Natural killer cell (primary cell): ENCODE results near the gene USH1G. TPM values are rescaled to one million over a fixed set of nuclear protein-coding genes. Genes with fewer than 3 reads are reported as not detected.

Source experiments
- ATAC-seq, 3 donors: fragments of 150-1000 bp in 2 of 3; fragments of 200-7000 bp in 1 of 3; cut with Tn5 transposase; 1 replicate in 1 of 3; 2 replicates in 2 of 3; pipeline ENCODE4 v1.10.0; 2021; ENCODE audit warnings: mild to moderate bottlenecking in 2 of 3, moderate library complexity in 2 of 3
- DNase-seq, 2 donors: peaks; one replicate each; pipeline versions ENCODE4 v3.0.0 to v3.0.0-alpha.2; 2013 to 2021; ENCODE audit warnings: mixed read lengths in 1 of 2
- H3K27ac ChIP-seq: one replicate; pipeline ENCODE4 v1.5.1; 2013; ENCODE audit warnings: mild to moderate bottlenecking, low read length
- H3K27me3 ChIP-seq: one replicate; pipeline ENCODE4 v1.6.1; 2013; ENCODE audit warnings: low read length; ENCODE audit not compliant: control insufficient read depth, insufficient read depth
- H3K36me3 ChIP-seq: one replicate; pipeline ENCODE4 v1.6.1; 2013; ENCODE audit warnings: low read length; ENCODE audit not compliant: control insufficient read depth, insufficient read depth
- H3K4me1 ChIP-seq: one replicate; pipeline ENCODE4 v1.6.1; 2013; ENCODE audit warnings: low read length; ENCODE audit not compliant: control insufficient read depth, insufficient read depth
- H3K4me3 ChIP-seq: one replicate; pipeline ENCODE4 v1.5.1; 2013; ENCODE audit warnings: low read length
- H3K9me3 ChIP-seq: one replicate; pipeline ENCODE4 v1.6.1; 2013; ENCODE audit warnings: low read length; ENCODE audit not compliant: control insufficient read depth, insufficient read depth
- H3K27ac Mint-ChIP-seq, 2 donors: one replicate each; pipeline ENCODE4 v1.8.0; 2022; ENCODE audit warnings: mild to moderate bottlenecking in 2 of 2, mixed read lengths in 2 of 2, moderate library complexity in 1 of 2
- H3K27me3 Mint-ChIP-seq, 2 donors: one replicate each; pipeline ENCODE4 v1.8.0; 2022; ENCODE audit warnings: low read depth in 2 of 2, mixed read lengths in 2 of 2
- H3K36me3 Mint-ChIP-seq: one replicate; pipeline ENCODE4 v1.8.0; 2022; ENCODE audit warnings: mixed read lengths
- H3K4me1 Mint-ChIP-seq, 2 donors: one replicate each; pipeline ENCODE4 v1.8.0; 2022; ENCODE audit warnings: mixed read lengths in 2 of 2
- H3K4me3 Mint-ChIP-seq: one replicate; pipeline ENCODE4 v1.8.0; 2022; ENCODE audit warnings: mild to moderate bottlenecking, moderate library complexity, mixed read lengths
- H3K9me3 Mint-ChIP-seq, 2 donors: one replicate each; pipeline ENCODE4 v1.8.0; 2022; ENCODE audit warnings: mixed read lengths in 2 of 2
- WGBS: methylation state at CpG from one replicate; pipeline ENCODE4 v1.1.7; 2013; ENCODE audit warnings: missing lambda C conversion rate; ENCODE audit not compliant: insufficient coverage; 5-methylcytosine and 5-hydroxymethylcytosine counted together
- intact Hi-C: fragments of 100-400 bp; cut with micrococcal nuclease; formaldehyde crosslinking; loops from one replicate; pipeline ENCODE4 v1.14.2; 2022
- total RNA-seq, 4 donors: library from RNA; stranded (reverse); fragments of 120-200 nt in 1 of 4; gene quantifications; one replicate each; pipeline versions ENCODE4 v1.2.3 to v1.2.4, GENCODE V29; 2013 to 2022
- TF ChIP-seq, protein P1 (sequence below): fragments of 200-600 bp; IDR thresholded peaks from one replicate; pipeline ENCODE4 v1.8.0; 2022; ENCODE audit warnings: antibody characterized with exemption

The USH1G gene
- total RNA-seq, 3 donors from 2014 or later (not counting 1 experiment from before 2014, with no cell fraction given), result not detected

DNA sequence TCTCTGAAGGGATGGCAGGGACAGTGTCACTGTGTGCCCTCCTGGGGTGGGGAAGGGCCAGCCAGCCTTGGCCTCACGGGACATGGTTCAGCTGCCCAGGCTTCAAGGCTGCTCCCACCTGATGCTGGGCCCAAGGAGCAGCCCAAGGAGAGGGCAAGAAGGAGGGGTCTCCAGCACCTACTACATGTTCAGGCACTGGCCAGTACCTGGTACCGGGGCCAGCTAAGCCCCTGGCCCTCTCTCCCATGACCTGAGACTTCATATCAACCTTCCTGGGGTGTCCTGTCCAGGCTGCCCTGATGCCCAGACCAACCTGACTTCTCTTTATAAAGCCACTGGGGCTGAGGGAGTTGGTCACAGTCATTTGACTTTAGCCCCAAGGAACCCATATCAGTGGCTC lies 1.3 kb downstream of the USH1G start:
- peaks cover 33% of the 10 kb centered on the region for H3K27me3 ChIP-seq
- peaks cover 16 to 32% of the 10 kb centered on the region in 2 donors for H3K27me3 Mint-ChIP-seq

DNA sequence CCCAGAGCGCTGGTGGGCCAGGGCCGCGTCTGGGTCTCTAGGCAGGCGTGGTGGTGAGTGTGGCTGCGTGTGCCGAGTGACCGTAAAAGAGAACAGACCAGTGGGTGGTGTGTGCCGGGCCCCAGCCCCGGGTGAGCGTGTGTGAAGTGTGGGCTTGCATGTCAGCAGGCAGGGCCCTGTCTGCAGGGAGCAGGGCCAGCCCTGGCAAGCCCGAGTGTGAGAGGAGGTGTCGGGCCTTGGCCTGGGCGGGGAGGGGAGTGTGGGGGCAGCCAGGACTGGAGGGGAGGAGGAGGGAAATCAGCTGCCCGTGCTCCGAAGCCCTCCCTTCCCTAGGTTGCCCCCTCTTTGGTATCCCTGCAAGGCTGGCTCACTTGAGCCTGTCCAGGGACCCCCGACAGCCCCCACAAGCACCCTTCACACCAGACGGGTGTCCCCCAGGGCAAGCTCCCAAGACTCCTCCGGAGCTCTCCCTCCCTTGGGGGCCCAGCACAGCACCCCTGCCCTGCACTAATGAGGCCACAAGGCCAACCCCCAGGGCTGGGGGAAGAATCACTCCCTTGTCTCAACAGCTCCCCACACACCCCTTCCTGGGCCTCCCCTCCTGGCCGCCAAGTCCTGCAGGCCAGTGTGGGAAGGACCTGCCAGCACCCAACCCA lies 1.9 kb downstream of the USH1G start:
- H3K4me3 ChIP-seq, result no peak overlapping the region
- 83% methylated on average over 19 of the region's 19 CpGs for WGBS
- peaks cover 32% of the 10 kb centered on the region for H3K4me1 ChIP-seq
- H3K36me3 ChIP-seq, result no peaks in the 10 kb centered on the region
- H3K27me3 ChIP-seq, result peaks cover 30% of the 10 kb centered on the region
- no peaks in the 10 kb centered on the region for H3K9me3 ChIP-seq
- Mint-ChIP-seq H3K4me1 (peaks cover 0 to 19% of the 10 kb centered on the region in 2 donors), H3K27me3 (peaks cover 11 to 30% of the 10 kb centered on the region in 2 donors), H3K27ac (no peak overlapping the region), H3K9me3 (no peaks in the 10 kb centered on the region), H3K36me3 (no peaks in the 10 kb centered on the region), H3K4me3 (peak overlapping the region; percentile 37)
- intact Hi-C loops, result loop anchor here (5.0 kb wide), 1 partner anchor 36 kb away; no protein-coding TSS in a partner anchor
- TF ChIP-seq, protein P1, sequence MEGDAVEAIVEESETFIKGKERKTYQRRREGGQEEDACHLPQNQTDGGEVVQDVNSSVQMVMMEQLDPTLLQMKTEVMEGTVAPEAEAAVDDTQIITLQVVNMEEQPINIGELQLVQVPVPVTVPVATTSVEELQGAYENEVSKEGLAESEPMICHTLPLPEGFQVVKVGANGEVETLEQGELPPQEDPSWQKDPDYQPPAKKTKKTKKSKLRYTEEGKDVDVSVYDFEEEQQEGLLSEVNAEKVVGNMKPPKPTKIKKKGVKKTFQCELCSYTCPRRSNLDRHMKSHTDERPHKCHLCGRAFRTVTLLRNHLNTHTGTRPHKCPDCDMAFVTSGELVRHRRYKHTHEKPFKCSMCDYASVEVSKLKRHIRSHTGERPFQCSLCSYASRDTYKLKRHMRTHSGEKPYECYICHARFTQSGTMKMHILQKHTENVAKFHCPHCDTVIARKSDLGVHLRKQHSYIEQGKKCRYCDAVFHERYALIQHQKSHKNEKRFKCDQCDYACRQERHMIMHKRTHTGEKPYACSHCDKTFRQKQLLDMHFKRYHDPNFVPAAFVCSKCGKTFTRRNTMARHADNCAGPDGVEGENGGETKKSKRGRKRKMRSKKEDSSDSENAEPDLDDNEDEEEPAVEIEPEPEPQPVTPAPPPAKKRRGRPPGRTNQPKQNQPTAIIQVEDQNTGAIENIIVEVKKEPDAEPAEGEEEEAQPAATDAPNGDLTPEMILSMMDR, result no peak
- DNase-seq (no peak), ATAC-seq (no peak)
- no peak overlapping the region for H3K27ac ChIP-seq

More for the DNA sequence above, 1.3 kb downstream of the USH1G start:
- H3K4me1 ChIP-seq, result peaks cover 32% of the 10 kb centered on the region
- Mint-ChIP-seq H3K4me1 (peaks cover 0 to 19% of the 10 kb centered on the region in 2 donors), H3K27ac (no peak overlapping the region), H3K4me3 (no peak overlapping the region), H3K36me3 (no peaks in the 10 kb centered on the region), H3K9me3 (no peaks in the 10 kb centered on the region)
- WGBS, result 100% methylated on average over 2 of the region's 2 CpGs
- no peak overlapping the region for H3K4me3 ChIP-seq
- ATAC-seq, result no peak
- no peaks in the 10 kb centered on the region for H3K9me3 ChIP-seq
- no peak for DNase-seq
- no peaks in the 10 kb centered on the region for H3K36me3 ChIP-seq
- no peak overlapping the region for H3K27ac ChIP-seq
- intact Hi-C loops, result loop anchor here (5.0 kb wide), 1 partner anchor 36 kb away; no protein-coding TSS in a partner anchor
- TF ChIP-seq, protein P1, result no peak

DNA sequence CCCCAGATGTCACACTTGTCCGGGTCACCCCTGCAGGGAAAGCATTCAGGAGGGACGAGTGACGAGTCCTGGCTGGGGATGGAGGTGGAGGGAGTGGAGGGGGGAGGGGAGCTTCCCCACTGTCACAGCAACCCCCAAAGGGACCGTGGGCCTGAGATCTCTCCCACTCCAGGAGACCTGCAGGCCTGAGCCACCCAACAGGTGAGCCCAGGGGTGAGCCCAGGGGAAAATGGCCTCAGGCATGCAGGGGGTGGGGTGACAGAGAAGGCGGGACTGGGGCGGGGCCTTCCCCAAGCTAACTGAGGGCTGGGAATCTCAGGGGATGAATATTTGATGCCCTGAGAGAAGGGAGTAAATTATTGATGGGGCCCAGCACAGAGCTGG lies 2.4 kb downstream of the USH1G start:
- H3K9me3 Mint-ChIP-seq, result no peaks in the 10 kb centered on the region
- Histone ChIP-seq H3K27ac (no peak overlapping the region), H3K4me3 (no peak overlapping the region), H3K9me3 (no peaks in the 10 kb centered on the region), H3K27me3 (peaks cover 26% of the 10 kb centered on the region), H3K4me1 (peaks cover 32% of the 10 kb centered on the region), H3K36me3 (no peaks in the 10 kb centered on the region)
- TF ChIP-seq, protein P1, result no peak
- DNase-seq (no peak), ATAC-seq (no peak)
- intact Hi-C loops, result loop anchor here (5.0 kb wide), 1 partner anchor 37 kb away; no protein-coding TSS in a partner anchor
- no peak overlapping the region for H3K27ac Mint-ChIP-seq
- peaks cover 0 to 19% of the 10 kb centered on the region in 2 donors for H3K4me1 Mint-ChIP-seq
- H3K4me3 Mint-ChIP-seq, result peak overlapping the region; percentile 37
- WGBS, result 64% methylated on average over 3 of the region's 6 CpGs
- H3K27me3 Mint-ChIP-seq, result peaks cover 6 to 29% of the 10 kb centered on the region in 2 donors
- no peaks in the 10 kb centered on the region for H3K36me3 Mint-ChIP-seq

DNA sequence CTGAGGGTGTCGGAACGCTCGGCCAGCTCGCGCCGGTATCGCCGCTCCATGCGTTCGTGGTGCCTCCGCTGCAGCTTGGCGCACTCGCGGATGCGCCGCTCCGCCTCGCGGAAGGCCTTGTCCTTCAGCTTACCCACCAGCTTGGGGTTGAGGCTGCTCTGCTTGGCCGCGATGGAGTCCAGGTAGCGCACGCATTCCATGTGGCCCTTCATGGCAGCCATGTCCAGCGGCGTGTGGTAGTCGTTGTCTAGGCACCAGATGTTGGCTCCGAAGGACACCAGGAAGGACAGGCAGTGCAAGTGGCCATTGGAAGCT lies 2.8 kb downstream of the USH1G start:
- Mint-ChIP-seq H3K27me3 (peaks cover 2 to 26% of the 10 kb centered on the region in 2 donors), H3K27ac (no peak overlapping the region), H3K4me3 (no peak overlapping the region), H3K9me3 (no peaks in the 10 kb centered on the region), H3K4me1 (peaks cover 0 to 19% of the 10 kb centered on the region in 2 donors), H3K36me3 (no peaks in the 10 kb centered on the region)
- peaks cover 23% of the 10 kb centered on the region for H3K27me3 ChIP-seq
- DNase-seq (no peak), ATAC-seq (no peak)
- 78% methylated on average over 27 of the region's 27 CpGs for WGBS
- no peak overlapping the region for H3K27ac ChIP-seq
- no peaks in the 10 kb centered on the region for H3K36me3 ChIP-seq
- H3K9me3 ChIP-seq, result no peaks in the 10 kb centered on the region
- peaks cover 32% of the 10 kb centered on the region for H3K4me1 ChIP-seq
- TF ChIP-seq, protein P1, result no peak
- no peak overlapping the region for H3K4me3 ChIP-seq
- intact Hi-C loops, result loop anchor here (5.0 kb wide), 1 partner anchor 37 kb away; no protein-coding TSS in a partner anchor
